WTC11 (cell line): ENCODE data around the gene FA2H.

ENCODE experiments used
- ATF2 ChIP-seq: sonication (generic); formaldehyde crosslinking; IDR thresholded peaks from 2 replicates; pipeline ENCODE4 v1.8.1; 2022; ENCODE audit warnings: low read depth, missing genetic modification reagents, borderline replicate concordance
- CREB1 ChIP-seq: sonication (generic); formaldehyde crosslinking; IDR thresholded peaks from 2 replicates; pipeline ENCODE4 v1.8.0; 2023; ENCODE audit warnings: mild to moderate bottlenecking, missing genetic modification reagents
- CTCF ChIP-seq: fragments of 200-600 bp; IDR thresholded peaks from 2 replicates; pipeline ENCODE4 v1.8.0; 2022; ENCODE audit warnings: antibody characterized with exemption
- MLX ChIP-seq: sonication (generic); formaldehyde crosslinking; IDR thresholded peaks from 2 replicates; pipeline ENCODE4 v1.8.1; 2023; ENCODE audit warnings: mild to moderate bottlenecking, missing genetic modification reagents, moderate library complexity
- PREB ChIP-seq: sonication (generic); formaldehyde crosslinking; IDR thresholded peaks from 2 replicates; pipeline ENCODE4 v1.8.1; 2022; ENCODE audit warnings: mild to moderate bottlenecking, missing genetic modification reagents, moderate library complexity, borderline replicate concordance
- RORB ChIP-seq: fragments of 250-450 bp; sonication (Bioruptor Pico); IDR thresholded peaks from 2 replicates; pipeline ENCODE4 v1.9.0; 2021; ENCODE audit warnings: mild to moderate bottlenecking
- ZBTB43 ChIP-seq: sonication (generic); formaldehyde crosslinking; IDR thresholded peaks from 2 replicates; pipeline ENCODE4 v1.8.1; 2023; ENCODE audit warnings: mild to moderate bottlenecking, missing genetic modification reagents
- ZNF232 ChIP-seq: sonication (generic); formaldehyde crosslinking; IDR thresholded peaks from 2 replicates; pipeline ENCODE4 v1.8.0; 2022; ENCODE audit warnings: mild to moderate bottlenecking, missing genetic modification reagents

GRCh38 chr16:74760007-74760767 lies 14.4 kb downstream of the FA2H start:
- TF ChIP-seq ZNF232 (CRISPR knock-in tag) (no peak), CTCF (no peak), ATF2 (CRISPR knock-in tag) (no peak), PREB (CRISPR knock-in tag) (no peak), MLX (no peak), RORB (CRISPR knock-in tag) (no peak), CREB1 (CRISPR knock-in tag) (no peak), ZBTB43 (CRISPR knock-in tag) (no peak)
